ENCODE results near the gene CHCHD1.

CHCHD1 gene

DNA sequence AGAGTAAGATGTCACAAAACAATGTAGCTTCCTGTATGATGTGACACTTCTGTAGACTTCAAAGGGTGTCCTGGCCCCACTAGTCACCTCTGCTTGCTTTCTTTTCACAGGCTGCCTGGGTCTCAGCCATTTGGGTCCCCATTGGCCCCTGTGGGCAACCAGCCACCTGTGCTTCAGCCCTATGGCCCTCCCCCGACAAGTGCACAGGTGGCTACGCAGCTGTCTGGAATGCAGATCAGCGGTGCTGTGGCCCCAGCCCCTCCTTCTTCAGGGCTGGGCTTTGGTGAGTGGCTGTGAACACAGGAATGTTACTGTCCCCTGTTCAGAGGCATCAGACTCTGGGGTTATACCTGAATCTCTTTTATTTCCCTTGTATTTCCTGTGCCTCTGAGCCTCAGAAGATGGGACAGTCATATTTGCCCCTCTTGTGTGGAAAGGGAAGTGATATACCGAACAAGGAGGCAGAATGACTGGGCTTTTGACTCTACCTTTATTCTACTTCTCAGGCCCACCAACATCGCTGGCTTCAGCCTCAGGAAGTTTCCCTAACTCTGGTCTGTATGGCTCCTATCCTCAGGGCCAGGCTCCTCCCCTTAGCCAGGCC is 22.2 kb upstream of the CHCHD1 start:
- TF ChIP-seq, protein P1, sequence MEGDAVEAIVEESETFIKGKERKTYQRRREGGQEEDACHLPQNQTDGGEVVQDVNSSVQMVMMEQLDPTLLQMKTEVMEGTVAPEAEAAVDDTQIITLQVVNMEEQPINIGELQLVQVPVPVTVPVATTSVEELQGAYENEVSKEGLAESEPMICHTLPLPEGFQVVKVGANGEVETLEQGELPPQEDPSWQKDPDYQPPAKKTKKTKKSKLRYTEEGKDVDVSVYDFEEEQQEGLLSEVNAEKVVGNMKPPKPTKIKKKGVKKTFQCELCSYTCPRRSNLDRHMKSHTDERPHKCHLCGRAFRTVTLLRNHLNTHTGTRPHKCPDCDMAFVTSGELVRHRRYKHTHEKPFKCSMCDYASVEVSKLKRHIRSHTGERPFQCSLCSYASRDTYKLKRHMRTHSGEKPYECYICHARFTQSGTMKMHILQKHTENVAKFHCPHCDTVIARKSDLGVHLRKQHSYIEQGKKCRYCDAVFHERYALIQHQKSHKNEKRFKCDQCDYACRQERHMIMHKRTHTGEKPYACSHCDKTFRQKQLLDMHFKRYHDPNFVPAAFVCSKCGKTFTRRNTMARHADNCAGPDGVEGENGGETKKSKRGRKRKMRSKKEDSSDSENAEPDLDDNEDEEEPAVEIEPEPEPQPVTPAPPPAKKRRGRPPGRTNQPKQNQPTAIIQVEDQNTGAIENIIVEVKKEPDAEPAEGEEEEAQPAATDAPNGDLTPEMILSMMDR (IDR thresholded peaks at IDR 0.05; ENCODE audit: low read depth, low read length), result no peak
- DNase-seq (ENCODE audit: extremely low read depth, low read depth), result no peak

- TF ChIP-seq, protein P1 (IDR thresholded peaks at IDR 0.05; ENCODE audit: low read depth, low read length), result no peak
Measured at GRCh38 chr10:73761781-73762180, 20.1 kb upstream of the CHCHD1 start.

DNA sequence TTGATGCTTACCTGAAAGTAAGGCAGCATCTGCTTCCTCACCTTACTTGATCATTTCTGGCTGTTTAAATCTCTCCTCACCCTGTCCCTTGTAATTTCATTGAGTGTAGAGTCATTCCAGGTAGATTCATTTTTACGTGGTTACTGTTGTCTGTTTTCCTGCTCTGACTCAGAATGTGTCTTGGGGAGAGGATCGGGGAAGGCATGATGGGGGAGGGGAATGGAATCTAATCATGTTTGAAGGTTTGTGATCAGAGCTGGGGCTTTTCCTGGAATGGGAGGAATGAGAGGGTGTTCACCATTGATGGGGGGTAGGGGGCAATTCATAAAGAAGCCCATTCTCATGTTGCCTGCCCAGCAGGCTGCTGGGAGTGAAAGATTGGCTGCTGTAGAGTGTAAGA is 18.9 kb upstream of the CHCHD1 start:
- TF ChIP-seq, protein P1 (IDR thresholded peaks at IDR 0.05; ENCODE audit: low read depth, low read length), result no peak
- no peak for DNase-seq (ENCODE audit: extremely low read depth, low read depth)

More at GRCh38 chr10:73761781-73762180, 20.1 kb upstream of the CHCHD1 start:
- no peak for DNase-seq (ENCODE audit: extremely low read depth, low read depth)

- TF ChIP-seq, protein P1 (IDR thresholded peaks at IDR 0.05; ENCODE audit: low read depth, low read length), result no peak
- DNase-seq (ENCODE audit: extremely low read depth, low read depth), result no peak
Measured at GRCh38 chr10:73763343-73763742, 18.5 kb upstream of the CHCHD1 start.

DNA sequence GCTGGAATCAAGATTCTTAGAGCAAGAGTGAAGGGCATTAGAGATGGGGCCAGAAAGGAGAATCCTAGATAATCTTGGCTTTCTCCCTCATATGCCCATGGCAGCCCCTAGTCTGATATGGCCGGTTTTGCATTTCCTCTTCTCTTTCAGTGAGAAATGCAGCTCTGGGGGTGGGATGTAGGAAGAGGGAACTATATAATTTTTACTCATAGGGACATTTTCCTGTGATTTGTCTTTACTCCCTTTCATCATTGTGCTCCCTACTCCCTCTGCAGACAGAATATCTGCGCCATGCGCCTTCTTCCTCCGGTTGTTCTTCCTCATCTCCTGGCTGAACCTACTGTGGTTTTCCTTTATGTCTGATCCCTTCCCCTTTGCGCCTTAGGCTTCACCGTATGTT is 16.8 kb upstream of the CHCHD1 start:
- TF ChIP-seq, protein P1 (IDR thresholded peaks at IDR 0.05; ENCODE audit: low read depth, low read length), result no peak
- no peak for DNase-seq (ENCODE audit: extremely low read depth, low read depth)

DNA sequence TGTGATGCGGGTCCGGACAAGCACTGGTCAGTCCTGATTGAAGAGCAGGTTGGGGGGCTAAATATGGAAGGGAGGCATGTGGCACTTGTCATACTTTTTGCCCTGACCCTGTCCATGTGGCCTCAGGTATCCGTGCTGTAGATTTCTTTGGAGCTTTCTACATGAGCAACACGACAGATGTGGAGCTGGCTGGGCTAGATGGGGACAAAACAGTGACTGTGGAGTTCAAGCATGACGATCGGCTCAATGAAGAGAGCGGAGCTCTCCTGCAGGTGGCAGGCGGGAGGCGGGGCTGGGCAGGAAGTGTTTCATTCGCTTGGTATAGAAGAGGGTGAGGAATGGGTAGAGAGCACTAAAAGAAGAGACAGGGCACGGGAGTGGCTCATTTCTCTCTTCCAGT is 13.0 kb upstream of the CHCHD1 start:
- DNase-seq (ENCODE audit: extremely low read depth, low read depth), result no peak
- TF ChIP-seq, protein P1 (IDR thresholded peaks at IDR 0.05; ENCODE audit: low read depth, low read length), result no peak

DNA sequence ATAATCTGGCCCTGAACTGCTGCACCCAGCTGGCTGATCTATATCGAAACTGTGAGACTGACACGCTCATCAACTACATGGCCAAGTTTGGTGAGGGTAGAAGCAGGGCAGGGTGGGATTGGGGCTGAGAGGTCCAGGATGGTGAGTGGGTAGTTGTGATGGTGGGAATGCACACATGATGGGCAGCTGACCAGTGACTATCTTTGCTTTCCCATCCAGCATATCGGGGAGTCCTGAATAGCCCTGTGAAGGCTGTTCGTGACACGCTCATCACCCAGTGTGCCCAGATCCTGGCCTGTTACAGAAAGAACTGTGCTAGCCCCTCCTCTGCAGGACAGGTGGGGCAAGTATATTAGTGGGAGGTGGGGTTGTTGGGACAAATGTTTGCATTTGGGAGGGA is 12.5 kb upstream of the CHCHD1 start:
- no peak for DNase-seq (ENCODE audit: extremely low read depth, low read depth)
- TF ChIP-seq, protein P1 (IDR thresholded peaks at IDR 0.05; ENCODE audit: low read depth, low read length), result no peak
